HepG2 (cell line): ENCODE measurements around the gene ZNF79. TPM values are rescaled to one million over a fixed set of nuclear protein-coding genes. Genes with fewer than 3 reads are reported as not detected.

Source experiments
- ATAC-seq: fragments of 200-7000 bp; cut with Tn5 transposase; 3 replicates; pipeline ENCODE4 v1.9.1; 2020; ENCODE audit warnings: mild to moderate bottlenecking, moderate library complexity
- BruUV-seq: library from RNA; stranded (reverse); fragments of 400-500 nt; replicated peaks from 2 replicates; lab custom pipeline; 2021; lab: Mats Ljungman, UMichigan
- CTCF ChIA-PET: fragments of 300-600 bp; formaldehyde crosslinking; extraction: SDS; loops from one replicate; lab custom pipeline; 2021; ENCODE audit warnings: low total read pairs, inconsistent platforms, low intra/inter-chr PET ratio; lab: Yijun Ruan, JAX
- POLR2A ChIA-PET: fragments of 350-600 bp; sonication (Branson Sonifier 250); formaldehyde crosslinking; loops from one replicate; lab custom pipeline; 2020; ENCODE audit warnings: antibody characterized with exemption, inconsistent platforms; lab: Yijun Ruan, JAX
- DNase-seq: peaks from one replicate; pipeline ENCODE4 v3.0.0-alpha.2; 2015; ENCODE audit warnings: low spot score
- FAIRE-seq: peaks from 3 replicates; lab custom pipeline; 2011; peaks lifted over from hg19 to GRCh38; lab: Jason Lieb, UNC
- H2AFZ ChIP-seq: one replicate; pipeline ENCODE4 v1.6.1; 2011; ENCODE audit warnings: low read length, inconsistent platforms
- H3K27ac ChIP-seq: fragments of 300-600 bp; 3 replicates; pipeline ENCODE4 v1.8.0; 2011; ENCODE audit warnings: mixed run types, mild to moderate bottlenecking, mixed read lengths, low read length, inconsistent platforms; ENCODE audit not compliant: insufficient read depth; ENCODE audit errors: extremely low read length
- H3K27me3 ChIP-seq, 2 experiments: fragments of 200-600 bp in 1 of 2; 2 replicates in 1 of 2; 3 replicates in 1 of 2; pipeline versions ENCODE4 v1.6.0 to v1.8.0; 2011; ENCODE audit warnings: low read length in 2 of 2, mild to moderate bottlenecking in 2 of 2, moderate library complexity in 2 of 2, inconsistent platforms in 1 of 2; ENCODE audit not compliant: insufficient read depth in 2 of 2, control insufficient read depth in 1 of 2
- H3K36me3 ChIP-seq, 2 experiments: fragments of 200-600 bp in 1 of 2; replicated peaks in 1 of 2; 2 replicates in 1 of 2; 3 replicates in 1 of 2; pipeline versions ENCODE4 v1.5.1 to v1.8.0; 2011; ENCODE audit warnings: low read length in 2 of 2, inconsistent platforms in 1 of 2; ENCODE audit not compliant: insufficient read depth in 2 of 2, control insufficient read depth in 1 of 2
- H3K4me1 ChIP-seq: 2 replicates; pipeline ENCODE4 v1.5.1; 2012; ENCODE audit warnings: low read length, inconsistent platforms; ENCODE audit not compliant: insufficient read depth
- H3K4me2 ChIP-seq: 2 replicates; pipeline ENCODE4 v1.6.0; 2011; ENCODE audit warnings: low read depth, low read length, inconsistent platforms
- H3K4me3 ChIP-seq, 3 experiments: fragments of 200-600 bp in 1 of 3; sonication (generic), shearing (Covaris generic) in 1 of 3; replicated peaks in 1 of 3; 2 replicates each; pipeline ENCODE4 v1.5.1; 2011 to 2016; ENCODE audit warnings: low read length in 3 of 3, inconsistent platforms in 2 of 3, low read depth in 2 of 3, mild to moderate bottlenecking in 2 of 3, control low read depth in 1 of 3, mixed read lengths in 1 of 3; ENCODE audit not compliant: insufficient read depth in 1 of 3
- H3K79me2 ChIP-seq: one replicate; pipeline ENCODE4 v1.6.1; 2011; ENCODE audit warnings: low read length, inconsistent platforms; ENCODE audit not compliant: insufficient read depth
- H3K9ac ChIP-seq: 2 replicates; pipeline ENCODE4 v1.6.0; 2011; ENCODE audit warnings: mild to moderate bottlenecking, low read depth, low read length, inconsistent platforms; ENCODE audit not compliant: insufficient read depth
- H3K9me3 ChIP-seq: 2 replicates; pipeline ENCODE4 v1.5.1; 2012; ENCODE audit warnings: mild to moderate bottlenecking, low read length
- H4K20me1 ChIP-seq: 2 replicates; pipeline ENCODE4 v1.6.0; 2011; ENCODE audit warnings: inconsistent platforms, mild to moderate bottlenecking, low read length, moderate library complexity; ENCODE audit not compliant: insufficient read depth
- CBFB ChIP-seq: sonication (generic); formaldehyde crosslinking; IDR thresholded peaks from 2 replicates; pipeline ENCODE4 v1.4.0; 2020; ENCODE audit warnings: missing genetic modification reagents
- GPN1 ChIP-seq: sonication (generic); formaldehyde crosslinking; IDR thresholded peaks from 2 replicates; pipeline ENCODE4 v1.5.1; 2020; ENCODE audit warnings: missing genetic modification reagents, borderline replicate concordance
- MBD4 ChIP-seq: IDR thresholded peaks from 2 replicates; pipeline ENCODE4 v1.6.1; 2012; ENCODE audit warnings: low read length, inconsistent platforms, borderline replicate concordance
- MEIS1 ChIP-seq: sonication (generic); formaldehyde crosslinking; IDR thresholded peaks from 2 replicates; pipeline ENCODE4 v1.9.0; 2021; ENCODE audit warnings: mild to moderate bottlenecking, missing genetic modification reagents, moderate library complexity, borderline replicate concordance
- MXD3 ChIP-seq: IDR thresholded peaks from 2 replicates; pipeline ENCODE4 v1.6.1; 2016; ENCODE audit warnings: mild to moderate bottlenecking, missing biosample characterization, missing genetic modification reagents
- NFATC3 ChIP-seq: sonication (generic); formaldehyde crosslinking; IDR thresholded peaks from 2 replicates; pipeline ENCODE4 v1.5.1; 2020; ENCODE audit warnings: mild to moderate bottlenecking, missing genetic modification reagents
- NONO ChIP-seq, 2 experiments: fragments of 450-650 bp in 1 of 2; sonication (generic) in 1 of 2; formaldehyde crosslinking in 1 of 2; IDR thresholded peaks in 1 of 2; conservative IDR thresholded peaks in 1 of 2; 2 replicates each; pipeline versions ENCODE4 v1.6.1 to v1.8.0; 2017 to 2022; ENCODE audit warnings: mild to moderate bottlenecking in 1 of 2, missing genetic modification reagents in 1 of 2, moderate library complexity in 1 of 2
- RBAK ChIP-seq: sonication (generic); formaldehyde crosslinking; IDR thresholded peaks from 2 replicates; pipeline ENCODE4 v1.5.1; 2020; ENCODE audit warnings: mild to moderate bottlenecking, missing genetic modification reagents
- ZBTB46 ChIP-seq: sonication (generic); formaldehyde crosslinking; IDR thresholded peaks from 2 replicates; pipeline ENCODE4 v1.4.0; 2020; ENCODE audit warnings: mild to moderate bottlenecking, missing genetic modification reagents, borderline replicate concordance
- ZNF563 ChIP-seq: sonication (generic); formaldehyde crosslinking; IDR thresholded peaks from 2 replicates; pipeline ENCODE4 v1.8.0; 2022; ENCODE audit warnings: mild to moderate bottlenecking, moderate library complexity, missing genetic modification reagents
- ZNF572 ChIP-seq: sonication (generic); formaldehyde crosslinking; IDR thresholded peaks from 2 replicates; pipeline ENCODE4 v1.5.1; 2020; ENCODE audit warnings: mild to moderate bottlenecking, missing genetic modification reagents
- WGBS: methylation state at CpG from one replicate; pipeline ENCODE4 v1.1.6; 2017; ENCODE audit warnings: low lambda C conversion rate; 5-methylcytosine and 5-hydroxymethylcytosine counted together
- in situ Hi-C: cut with HindIII; loops from 2 replicates; pipeline ENCODE4 v1.10.0; 2017; ENCODE audit warnings: low pct_unique_long_range_greater_than_20kb; ENCODE audit not compliant: extremely low pct_ligation_motif_present
- intact Hi-C: fragments of 100-400 bp; cut with micrococcal nuclease; formaldehyde crosslinking; loops from one replicate; pipeline ENCODE4 v1.10.0; 2022; ENCODE audit not compliant: unreplicated experiment
- polyA plus RNA-seq, 8 experiments: library from polyadenylated mRNA; depleted of rRNA in 3 of 8; stranded (reverse) in 7 of 8; unstranded in 1 of 8; fragments of >200 nt; fragmentation: Illumina TruSeq in 4 of 8; extraction: Trizol in 4 of 8; gene quantifications; 2 replicates each; pipeline versions ENCODE4 v1.2.1 to v1.2.3, GENCODE V29; 2011 to 2016; ENCODE audit warnings: low read depth in 4 of 8, missing spikeins in 1 of 8, mixed read lengths in 1 of 8; ENCODE audit not compliant: insufficient read depth in 1 of 8
- total RNA-seq, 5 experiments: library from RNA; depleted of rRNA; stranded (reverse); fragments of >200 nt; fragmentation: Illumina TruSeq; extraction: Trizol; gene quantifications; 2 replicates each; pipeline ENCODE4 v1.2.3, GENCODE V29; 2016; ENCODE audit warnings: low read depth in 1 of 5
- TF ChIP-seq, protein P1 (sequence below): IDR thresholded peaks from 2 replicates; pipeline ENCODE4 v1.6.1; 2012; ENCODE audit warnings: low read length, improper control_type of control experiment
- TF ChIP-seq, protein P2 (sequence below): sonication (generic); formaldehyde crosslinking; IDR thresholded peaks from 2 replicates; pipeline ENCODE4 v1.4.0; 2020; ENCODE audit warnings: missing genetic modification reagents
- TF ChIP-seq, protein P3 (sequence below): sonication (generic); formaldehyde crosslinking; IDR thresholded peaks from 2 replicates; pipeline ENCODE4 v1.4.0; 2020; ENCODE audit warnings: missing genetic modification reagents

ZNF79 gene
- total and polyA plus RNA-seq, 2 of the 13 experiments (the other 11 are each of a cell fraction or from before 2014, with no cell fraction given): 3.7 to 8.1 TPM

GRCh38 chr9:127417131-127418036 lies 6.8 kb upstream of the ZNF79 start:
- WGBS: 91% methylated on average over 15 of the region's 15 CpGs
- FAIRE-seq (no peak), DNase-seq (no peak), ATAC-seq (peak; percentile 6; the same call in 1 of the 3 replicates)
- BruUV-seq: no TSS peak
- Histone ChIP-seq H3K36me3 (no peaks in the 10 kb centered on the region), H2AFZ (no peak overlapping the region), H3K79me2 (peaks cover 4% of the 10 kb centered on the region), H3K4me3 (no peak overlapping the region), H3K27me3 (no peaks in the 10 kb centered on the region), H3K27ac (no peak overlapping the region), H3K4me2 (no peak overlapping the region), H4K20me1 (no peaks in the 10 kb centered on the region), H3K9me3 (no peaks in the 10 kb centered on the region), H3K9ac (no peak overlapping the region), H3K4me1 (peaks cover 23% of the 10 kb centered on the region)
- CTCF ChIA-PET: interaction anchor here (1.5 kb wide), 1 partner anchor 213 kb away, joined by 4 read pairs; no protein-coding TSS in a partner anchor
- in situ Hi-C loops: no loop called here
- POLR2A ChIA-PET: interaction anchor here (0.9 kb wide), 1 partner anchor 34 kb away, joined by 4 read pairs; the partner anchor contains the start of genes LRSAM1 and RPL12
- intact Hi-C loops: loop anchor here (1.0 kb wide), 1 partner anchor 56 kb away; no protein-coding TSS in a partner anchor
- TF ChIP-seq NONO (IDR thresholded peaks at IDR 0.05) (no peak), NONO (CRISPR knock-in tag; conservative IDR thresholded peaks at IDR 0.05) (no peak), MEIS1 (CRISPR knock-in tag) (no peak), RBAK (no peak), MXD3 (CRISPR knock-in tag) (no peak), CBFB (CRISPR knock-in tag) (no peak), GPN1 (CRISPR knock-in tag) (no peak), ZNF563 (CRISPR knock-in tag) (no peak), ZNF572 (CRISPR knock-in tag) (no peak), ZBTB46 (CRISPR knock-in tag) (no peak), MBD4 (no peak), NFATC3 (CRISPR knock-in tag) (no peak)
- TF ChIP-seq, protein P1, sequence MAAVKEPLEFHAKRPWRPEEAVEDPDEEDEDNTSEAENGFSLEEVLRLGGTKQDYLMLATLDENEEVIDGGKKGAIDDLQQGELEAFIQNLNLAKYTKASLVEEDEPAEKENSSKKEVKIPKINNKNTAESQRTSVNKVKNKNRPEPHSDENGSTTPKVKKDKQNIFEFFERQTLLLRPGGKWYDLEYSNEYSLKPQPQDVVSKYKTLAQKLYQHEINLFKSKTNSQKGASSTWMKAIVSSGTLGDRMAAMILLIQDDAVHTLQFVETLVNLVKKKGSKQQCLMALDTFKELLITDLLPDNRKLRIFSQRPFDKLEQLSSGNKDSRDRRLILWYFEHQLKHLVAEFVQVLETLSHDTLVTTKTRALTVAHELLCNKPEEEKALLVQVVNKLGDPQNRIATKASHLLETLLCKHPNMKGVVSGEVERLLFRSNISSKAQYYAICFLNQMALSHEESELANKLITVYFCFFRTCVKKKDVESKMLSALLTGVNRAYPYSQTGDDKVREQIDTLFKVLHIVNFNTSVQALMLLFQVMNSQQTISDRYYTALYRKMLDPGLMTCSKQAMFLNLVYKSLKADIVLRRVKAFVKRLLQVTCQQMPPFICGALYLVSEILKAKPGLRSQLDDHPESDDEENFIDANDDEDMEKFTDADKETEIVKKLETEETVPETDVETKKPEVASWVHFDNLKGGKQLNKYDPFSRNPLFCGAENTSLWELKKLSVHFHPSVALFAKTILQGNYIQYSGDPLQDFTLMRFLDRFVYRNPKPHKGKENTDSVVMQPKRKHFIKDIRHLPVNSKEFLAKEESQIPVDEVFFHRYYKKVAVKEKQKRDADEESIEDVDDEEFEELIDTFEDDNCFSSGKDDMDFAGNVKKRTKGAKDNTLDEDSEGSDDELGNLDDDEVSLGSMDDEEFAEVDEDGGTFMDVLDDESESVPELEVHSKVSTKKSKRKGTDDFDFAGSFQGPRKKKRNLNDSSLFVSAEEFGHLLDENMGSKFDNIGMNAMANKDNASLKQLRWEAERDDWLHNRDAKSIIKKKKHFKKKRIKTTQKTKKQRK: no peak
- TF ChIP-seq, protein P2, sequence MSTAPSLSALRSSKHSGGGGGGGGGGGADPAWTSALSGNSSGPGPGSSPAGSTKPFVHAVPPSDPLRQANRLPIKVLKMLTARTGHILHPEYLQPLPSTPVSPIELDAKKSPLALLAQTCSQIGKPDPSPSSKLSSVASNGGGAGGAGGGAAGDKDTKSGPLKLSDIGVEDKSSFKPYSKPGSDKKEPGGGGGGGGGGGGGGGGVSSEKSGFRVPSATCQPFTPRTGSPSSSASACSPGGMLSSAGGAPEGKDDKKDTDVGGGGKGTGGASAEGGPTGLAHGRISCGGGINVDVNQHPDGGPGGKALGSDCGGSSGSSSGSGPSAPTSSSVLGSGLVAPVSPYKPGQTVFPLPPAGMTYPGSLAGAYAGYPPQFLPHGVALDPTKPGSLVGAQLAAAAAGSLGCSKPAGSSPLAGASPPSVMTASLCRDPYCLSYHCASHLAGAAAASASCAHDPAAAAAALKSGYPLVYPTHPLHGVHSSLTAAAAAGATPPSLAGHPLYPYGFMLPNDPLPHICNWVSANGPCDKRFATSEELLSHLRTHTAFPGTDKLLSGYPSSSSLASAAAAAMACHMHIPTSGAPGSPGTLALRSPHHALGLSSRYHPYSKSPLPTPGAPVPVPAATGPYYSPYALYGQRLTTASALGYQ: no peak
- TF ChIP-seq, protein P3, sequence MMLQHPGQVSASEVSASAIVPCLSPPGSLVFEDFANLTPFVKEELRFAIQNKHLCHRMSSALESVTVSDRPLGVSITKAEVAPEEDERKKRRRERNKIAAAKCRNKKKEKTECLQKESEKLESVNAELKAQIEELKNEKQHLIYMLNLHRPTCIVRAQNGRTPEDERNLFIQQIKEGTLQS: no peak
